Osteocyte (in vitro differentiated cells): Measurements from ENCODE around the gene ADH5. TPM values are rescaled to one million over a fixed set of nuclear protein-coding genes. Genes with fewer than 3 reads are reported as not detected.

Experiments
- DNase-seq: peaks from one replicate; pipeline ENCODE4 v3.0.0; 2021; ENCODE audit warnings: mixed read lengths; ENCODE audit not compliant: unreplicated experiment; ENCODE audit errors: extremely low spot score
- H3K27ac Mint-ChIP-seq: one replicate; pipeline ENCODE4 v1.8.0; 2021; ENCODE audit warnings: mild to moderate bottlenecking, mixed read lengths; ENCODE audit not compliant: unreplicated experiment
- H3K27me3 Mint-ChIP-seq: one replicate; pipeline ENCODE4 v1.8.0; 2021; ENCODE audit warnings: mixed read lengths; ENCODE audit not compliant: unreplicated experiment
- H3K36me3 Mint-ChIP-seq: one replicate; pipeline ENCODE4 v1.8.0; 2021; ENCODE audit warnings: mixed read lengths; ENCODE audit not compliant: unreplicated experiment
- H3K4me1 Mint-ChIP-seq: one replicate; pipeline ENCODE4 v1.8.0; 2021; ENCODE audit warnings: mixed read lengths; ENCODE audit not compliant: unreplicated experiment
- H3K4me3 Mint-ChIP-seq: one replicate; pipeline ENCODE4 v1.8.0; 2021; ENCODE audit warnings: mild to moderate bottlenecking, moderate library complexity, mixed read lengths; ENCODE audit not compliant: unreplicated experiment
- H3K9me3 Mint-ChIP-seq: one replicate; pipeline ENCODE4 v1.8.0; 2021; ENCODE audit warnings: mixed read lengths; ENCODE audit not compliant: unreplicated experiment
- total RNA-seq: library from RNA; stranded (reverse); gene quantifications from 2 replicates; pipeline ENCODE4 v1.2.1, GENCODE V29; 2021
- TF ChIP-seq, protein P1 (sequence below): fragments of 200-600 bp; sonication (generic); IDR thresholded peaks from 2 replicates; pipeline ENCODE4 v1.5.0; 2021; ENCODE audit warnings: antibody characterized with exemption, mild to moderate bottlenecking, moderate library complexity

The ADH5 gene
- total RNA-seq, 1 donor from 2014 or later = 136 TPM

- H3K27ac Mint-ChIP-seq = no peak overlapping the region
- TF ChIP-seq, protein P1, sequence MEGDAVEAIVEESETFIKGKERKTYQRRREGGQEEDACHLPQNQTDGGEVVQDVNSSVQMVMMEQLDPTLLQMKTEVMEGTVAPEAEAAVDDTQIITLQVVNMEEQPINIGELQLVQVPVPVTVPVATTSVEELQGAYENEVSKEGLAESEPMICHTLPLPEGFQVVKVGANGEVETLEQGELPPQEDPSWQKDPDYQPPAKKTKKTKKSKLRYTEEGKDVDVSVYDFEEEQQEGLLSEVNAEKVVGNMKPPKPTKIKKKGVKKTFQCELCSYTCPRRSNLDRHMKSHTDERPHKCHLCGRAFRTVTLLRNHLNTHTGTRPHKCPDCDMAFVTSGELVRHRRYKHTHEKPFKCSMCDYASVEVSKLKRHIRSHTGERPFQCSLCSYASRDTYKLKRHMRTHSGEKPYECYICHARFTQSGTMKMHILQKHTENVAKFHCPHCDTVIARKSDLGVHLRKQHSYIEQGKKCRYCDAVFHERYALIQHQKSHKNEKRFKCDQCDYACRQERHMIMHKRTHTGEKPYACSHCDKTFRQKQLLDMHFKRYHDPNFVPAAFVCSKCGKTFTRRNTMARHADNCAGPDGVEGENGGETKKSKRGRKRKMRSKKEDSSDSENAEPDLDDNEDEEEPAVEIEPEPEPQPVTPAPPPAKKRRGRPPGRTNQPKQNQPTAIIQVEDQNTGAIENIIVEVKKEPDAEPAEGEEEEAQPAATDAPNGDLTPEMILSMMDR = no peak
- DNase-seq = no peak
- H3K9me3 Mint-ChIP-seq = peaks cover 11% of the 10 kb centered on the region
- peaks cover 12% of the 10 kb centered on the region for H3K36me3 Mint-ChIP-seq
- H3K27me3 Mint-ChIP-seq = no peaks in the 10 kb centered on the region
- no peak overlapping the region for H3K4me3 Mint-ChIP-seq
- peaks cover 4% of the 10 kb centered on the region for H3K4me1 Mint-ChIP-seq
Measured at GRCh38 chr4:99022566-99022965, 66.0 kb downstream of the ADH5 start.

DNA sequence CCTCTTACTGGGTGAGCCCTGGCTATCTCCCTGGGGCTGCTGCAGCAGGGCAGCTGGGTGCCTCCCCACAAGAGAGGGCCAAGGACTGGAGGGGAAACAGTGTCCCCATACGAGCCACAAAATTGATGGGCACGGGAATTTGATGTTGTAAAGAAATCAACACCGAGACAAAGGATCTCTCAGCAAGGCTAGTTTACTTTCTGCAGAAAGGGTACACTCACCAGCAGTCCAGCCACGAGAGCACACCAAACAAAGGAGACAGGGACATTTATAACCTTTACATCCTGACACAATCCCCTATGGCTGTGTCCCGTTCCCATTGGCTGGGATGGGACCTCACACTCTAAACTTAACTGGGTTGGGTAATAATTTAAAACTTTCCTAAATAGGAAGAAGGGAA is 67.2 kb downstream of the ADH5 start:
- Mint-ChIP-seq H3K4me1 (peaks cover 2% of the 10 kb centered on the region), H3K27me3 (no peaks in the 10 kb centered on the region), H3K4me3 (no peak overlapping the region), H3K27ac (no peak overlapping the region), H3K9me3 (peaks cover 11% of the 10 kb centered on the region), H3K36me3 (peaks cover 12% of the 10 kb centered on the region)
- TF ChIP-seq, protein P1 = no peak
- no peak for DNase-seq

Other genes with a start within 250 kb of the ADH5 start
- 60.6 and 64.6 TPM in 2 replicates for gene EIF4E, start 159.7 kb downstream of the ADH5 start, total RNA-seq
- 25.3 and 28.7 TPM in 2 replicates for gene METAP1, start 93.1 kb downstream of the ADH5 start, total RNA-seq
- gene ADH4, start 55.5 kb upstream of the ADH5 start, total RNA-seq = not detected in 2 replicates
- gene ADH6, start 130.5 kb upstream of the ADH5 start, total RNA-seq = not detected in 2 replicates
- gene ADH1A, start 202.2 kb upstream of the ADH5 start, total RNA-seq = not detected in 2 replicates
- 5.7 and 8.8 TPM in 2 replicates for gene ADH1B, start 232.6 kb upstream of the ADH5 start, total RNA-seq